ENCODE measurements around the gene CTDSPL. TPM values are rescaled to one million over a fixed set of nuclear protein-coding genes. Genes with fewer than 3 reads are reported as not detected.
"Not testable (repeated sequence)": the region's sequence is repeated elsewhere in the genome, so short reads cannot be mapped to it uniquely, and the experiment has no call there.

The CTDSPL gene
- total RNA-seq, 2 experiments from 2014 or later, result 1.3 to 2.1 TPM

GRCh38 chr3:38027466-38028465 lies 166.1 kb downstream of the CTDSPL start:
- DNase-seq, result no peak
- ATAC-seq (ENCODE audit: low read depth), result no peak
- Mint-ChIP-seq H3K27me3 (peaks cover 36% of the 10 kb centered on the region), H3K36me3 (no peaks in the 10 kb centered on the region), H3K4me1 (peaks cover 20% of the 10 kb centered on the region), H3K27ac (no peak overlapping the region), H3K4me3 (peak overlapping the region; percentile 39), H3K9me3 (no peaks in the 10 kb centered on the region)
- POLR2A ChIA-PET, result no interaction called here

GRCh38 chr3:38028621-38029361 lies 167.1 kb downstream of the CTDSPL start:
- POLR2A ChIA-PET, result interaction anchor here (1.5 to 1.7 kb wide), 2 partner anchors 10 to 136 kb away, joined by 4 to 8 read pairs; partner anchors contain the start of genes DLEC1 and OXSR1
- H3K4me1 Mint-ChIP-seq, result peaks cover 13% of the 10 kb centered on the region
- DNase-seq, result no peak
- H3K27me3 Mint-ChIP-seq, result peaks cover 38% of the 10 kb centered on the region
- no peaks in the 10 kb centered on the region for H3K36me3 Mint-ChIP-seq
- no peak for ATAC-seq (ENCODE audit: low read depth)
- H3K27ac Mint-ChIP-seq, result no peak overlapping the region
- no peaks in the 10 kb centered on the region for H3K9me3 Mint-ChIP-seq
- H3K4me3 Mint-ChIP-seq, result peak overlapping the region; percentile 39

- Mint-ChIP-seq H3K9me3 (no peaks in the 10 kb centered on the region), H3K27ac (no peak within 1 kb of the TSS), H3K4me3 (peak within 1 kb of the TSS; percentile 39), H3K4me1 (peaks cover 12% of the 10 kb centered on the region), H3K27me3 (peaks cover 38% of the 10 kb centered on the region), H3K36me3 (no peaks in the 10 kb centered on the region)
- POLR2A ChIA-PET, result interaction anchor here (1.5 to 1.7 kb wide), 2 partner anchors 9 to 135 kb away, joined by 4 to 8 read pairs; partner anchors contain the start of genes DLEC1 and OXSR1
- ATAC-seq (ENCODE audit: low read depth), result no peak
- no peak for DNase-seq
Observed at GRCh38 chr3:38029400-38030125, 167.9 kb downstream of the CTDSPL start, which contains the start of gene PLCD1. TSS of gene PLCD1 (minus strand) at chr3:38029642. CDS start at chr3:38029539, 103 bp downstream.

- H3K27me3 Mint-ChIP-seq, result peaks cover 38% of the 10 kb centered on the region
- H3K36me3 Mint-ChIP-seq, result no peaks in the 10 kb centered on the region
- peaks cover 9% of the 10 kb centered on the region for H3K4me1 Mint-ChIP-seq
- H3K4me3 Mint-ChIP-seq, result peak overlapping the region; percentile 19
- POLR2A ChIA-PET, result interaction anchor here (1.5 to 1.7 kb wide), 2 partner anchors 9 to 135 kb away, joined by 4 to 8 read pairs; partner anchors contain the start of genes DLEC1 and OXSR1
- ATAC-seq (ENCODE audit: low read depth) (no peak), DNase-seq (no peak)
- H3K9me3 Mint-ChIP-seq, result no peaks in the 10 kb centered on the region
- no peak overlapping the region for H3K27ac Mint-ChIP-seq
Observed at GRCh38 chr3:38030126-38031021, 168.7 kb downstream of the CTDSPL start.

GRCh38 chr3:38031022-38031994 lies 169.6 kb downstream of the CTDSPL start:
- Mint-ChIP-seq H3K9me3 (no peaks in the 10 kb centered on the region), H3K36me3 (no peaks in the 10 kb centered on the region), H3K27me3 (peaks cover 38% of the 10 kb centered on the region), H3K4me3 (peak overlapping the region; percentile 49), H3K27ac (peak overlapping the region; percentile 2), H3K4me1 (peaks cover 5% of the 10 kb centered on the region)
- ATAC-seq (ENCODE audit: low read depth) (peak; percentile 20), DNase-seq (no peak)
- POLR2A ChIA-PET, result no interaction called here

GRCh38 chr3:38032328-38032865 lies 170.7 kb downstream of the CTDSPL start:
- H3K4me3 Mint-ChIP-seq, result no peak overlapping the region

GRCh38 chr3:38033586-38033985 lies 171.9 kb downstream of the CTDSPL start:
- peaks cover 17% of the 10 kb centered on the region for H3K4me1 Mint-ChIP-seq
- H3K27ac Mint-ChIP-seq; H3K36me3 Mint-ChIP-seq; H3K9me3 Mint-ChIP-seq; POLR2A ChIA-PET; ATAC-seq (ENCODE audit: low read depth); DNase-seq; H3K4me3 Mint-ChIP-seq: not testable (repeated sequence)
- H3K27me3 Mint-ChIP-seq, result peaks cover 20% of the 10 kb centered on the region

More at GRCh38 chr3:38032328-38032865, 170.7 kb downstream of the CTDSPL start:
- peaks cover 32% of the 10 kb centered on the region for H3K27me3 Mint-ChIP-seq
- H3K4me1 Mint-ChIP-seq, result peaks cover 7% of the 10 kb centered on the region
- H3K27ac Mint-ChIP-seq, result no peak overlapping the region
- H3K9me3 Mint-ChIP-seq, result no peaks in the 10 kb centered on the region
- POLR2A ChIA-PET, result no interaction called here
- DNase-seq (no peak), ATAC-seq (ENCODE audit: low read depth) (no peak)
- H3K36me3 Mint-ChIP-seq, result no peaks in the 10 kb centered on the region

Small RNA genes within 50 kb of the gene (microRNA-seq; reads per million reads assigned to microRNA genes)
- gene MIR26A1, result 7.0 reads per million, percentile 3 among the genes with 10 or more reads in this experiment

Other genes starting within 250 kb of the CTDSPL start
- gene VILL, start 128.9 kb downstream of the CTDSPL start, total RNA-seq, result 10 to 100 TPM; 25.2 to 25.3 TPM
- 10 to 100 TPM; 36.5 to 45.4 TPM for gene PLCD1, start 167.8 kb downstream of the CTDSPL start, total RNA-seq
- gene DLEC1, start 177.3 kb downstream of the CTDSPL start, total RNA-seq, result 1 to 10 TPM; 3.2 to 3.7 TPM